Ishikawa (cell line): ENCODE results near the gene RFTN1.

ENCODE experiments used
- EGR1 ChIP-seq: IDR thresholded peaks from 2 replicates; pipeline ENCODE4 v1.6.1; 2012
- FOXM1 ChIP-seq: IDR thresholded peaks from 2 replicates; pipeline ENCODE4 v1.6.1; 2012; ENCODE audit warnings: low read depth, borderline replicate concordance
- NFIC ChIP-seq: IDR thresholded peaks from 2 replicates; pipeline ENCODE4 v1.6.1; 2012
- TF ChIP-seq, protein P1 (sequence below): IDR thresholded peaks from 2 replicates; pipeline ENCODE4 v1.6.1; 2012

DNA sequence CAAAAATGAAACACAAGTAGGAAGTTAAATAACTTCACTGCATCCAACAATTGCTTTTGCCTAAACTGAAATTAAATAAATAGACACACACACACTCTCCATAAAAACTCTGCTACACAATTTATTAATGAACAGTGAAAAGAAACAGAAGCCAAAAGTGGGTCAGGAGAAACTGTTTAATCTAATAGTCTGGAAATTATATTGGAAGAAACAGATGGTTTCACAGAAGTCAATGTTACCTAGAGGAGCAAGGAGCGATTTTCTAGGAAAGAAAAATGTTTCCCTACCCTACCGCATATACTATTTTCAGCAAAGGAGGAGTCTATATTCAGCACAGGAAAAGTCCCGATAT lies 32.0 kb downstream of the RFTN1 start:
- TF ChIP-seq NFIC: no peak
- TF ChIP-seq, protein P1, sequence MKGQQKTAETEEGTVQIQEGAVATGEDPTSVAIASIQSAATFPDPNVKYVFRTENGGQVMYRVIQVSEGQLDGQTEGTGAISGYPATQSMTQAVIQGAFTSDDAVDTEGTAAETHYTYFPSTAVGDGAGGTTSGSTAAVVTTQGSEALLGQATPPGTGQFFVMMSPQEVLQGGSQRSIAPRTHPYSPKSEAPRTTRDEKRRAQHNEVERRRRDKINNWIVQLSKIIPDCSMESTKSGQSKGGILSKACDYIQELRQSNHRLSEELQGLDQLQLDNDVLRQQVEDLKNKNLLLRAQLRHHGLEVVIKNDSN: no peak
- TF ChIP-seq EGR1: no peak
- TF ChIP-seq FOXM1: no peak
